Adrenal gland (tissue), 5 donors: Measurements from ENCODE around the gene PHF1.

Experiments
- POLR2A ChIP-seq, 2 donors: fragments of 450-650 bp; IDR thresholded peaks; one replicate each; pipeline ENCODE4 v1.6.1; 2017; ENCODE audit warnings: antibody characterized with exemption in 2 of 2, mild to moderate bottlenecking in 2 of 2, moderate library complexity in 1 of 2
- TF ChIP-seq, protein P1 (sequence below), 6 experiments: fragments of 450-650 bp in 4 of 6; fragments of 200-600 bp in 2 of 6; sonication (generic) in 1 of 6; IDR thresholded peaks; 1 replicate in 5 of 6; 2 replicates in 1 of 6; pipeline versions ENCODE4 v1.5.1 to v1.8.0; 2016 to 2021; ENCODE audit warnings: antibody characterized with exemption in 6 of 6, mild to moderate bottlenecking in 2 of 6, moderate library complexity in 1 of 6
- donor health status: DM: no; HTN: no; CAD: no.

- TF ChIP-seq, protein P1, sequence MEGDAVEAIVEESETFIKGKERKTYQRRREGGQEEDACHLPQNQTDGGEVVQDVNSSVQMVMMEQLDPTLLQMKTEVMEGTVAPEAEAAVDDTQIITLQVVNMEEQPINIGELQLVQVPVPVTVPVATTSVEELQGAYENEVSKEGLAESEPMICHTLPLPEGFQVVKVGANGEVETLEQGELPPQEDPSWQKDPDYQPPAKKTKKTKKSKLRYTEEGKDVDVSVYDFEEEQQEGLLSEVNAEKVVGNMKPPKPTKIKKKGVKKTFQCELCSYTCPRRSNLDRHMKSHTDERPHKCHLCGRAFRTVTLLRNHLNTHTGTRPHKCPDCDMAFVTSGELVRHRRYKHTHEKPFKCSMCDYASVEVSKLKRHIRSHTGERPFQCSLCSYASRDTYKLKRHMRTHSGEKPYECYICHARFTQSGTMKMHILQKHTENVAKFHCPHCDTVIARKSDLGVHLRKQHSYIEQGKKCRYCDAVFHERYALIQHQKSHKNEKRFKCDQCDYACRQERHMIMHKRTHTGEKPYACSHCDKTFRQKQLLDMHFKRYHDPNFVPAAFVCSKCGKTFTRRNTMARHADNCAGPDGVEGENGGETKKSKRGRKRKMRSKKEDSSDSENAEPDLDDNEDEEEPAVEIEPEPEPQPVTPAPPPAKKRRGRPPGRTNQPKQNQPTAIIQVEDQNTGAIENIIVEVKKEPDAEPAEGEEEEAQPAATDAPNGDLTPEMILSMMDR (IDR thresholded peaks at IDR 0.05): no peak
- TF ChIP-seq POLR2A (IDR thresholded peaks at IDR 0.05): no peak
Measured at GRCh38 chr6:33390173-33390572, 20.6 kb upstream of the PHF1 start.
